ENCODE results near the gene IRX1. TPM values are rescaled to one million over a fixed set of nuclear protein-coding genes. Genes with fewer than 3 reads are reported as not detected.

IRX1 gene
- total and polyA plus RNA-seq, 2 of the 8 experiments (the other 6 are each of a cell fraction or from before 2014, with no cell fraction given) = 2.6 to 3.9 TPM

DNA sequence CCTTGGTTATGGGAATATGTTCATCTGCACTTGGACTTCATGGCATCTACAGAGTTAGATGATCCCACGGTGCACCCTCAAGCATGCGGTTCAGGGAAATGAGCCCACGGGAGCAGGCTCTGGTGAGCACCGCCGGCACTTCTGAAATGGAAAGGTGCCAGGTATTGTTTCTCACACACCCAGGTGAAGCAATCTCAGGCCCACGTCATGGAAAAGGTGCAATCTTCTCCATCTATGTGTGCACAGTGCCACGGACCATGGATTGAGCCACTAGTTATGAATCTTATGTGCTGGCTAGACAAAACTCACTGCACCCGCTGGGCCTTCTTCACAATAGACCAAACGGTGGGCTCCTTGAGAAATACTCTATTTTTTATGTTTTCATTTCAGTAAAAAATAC, 27.3 kb downstream of the IRX1 start:
- WGBS, 2 experiments (ENCODE audit: extremely low coverage in 1 of 2, insufficient coverage in 1 of 2, insufficient read length in 1 of 2, insufficient replicate concordance in 2 of 2, low coverage in 1 of 2, low lambda C conversion rate in 2 of 2, missing lambda C conversion rate in 1 of 2) = 89% methylated on average over 9 of the region's 9 CpGs; no CpG with 5 or more reads in 1 of the 2 experiments
- no peak overlapping the region for H2BK5ac ChIP-seq (ENCODE audit: low read depth, low read length)
- H2BK20ac ChIP-seq (ENCODE audit: low read length) = no peak overlapping the region
- H2BK120ac ChIP-seq (replicated peaks; ENCODE audit: low read depth, low read length) = no peak overlapping the region
- H4K5ac ChIP-seq (ENCODE audit: insufficient read length, low read depth, low read length) = no peak overlapping the region
- no peaks in the 10 kb centered on the region for H3K79me1 ChIP-seq (ENCODE audit: low read depth, low read length)
- no peak overlapping the region for H3K18ac ChIP-seq (ENCODE audit: extremely low read depth, low read length)
- H3K23ac ChIP-seq (ENCODE audit: insufficient read length) = no peak overlapping the region
- FAIRE-seq = no peak
- no peak overlapping the region for H4K8ac ChIP-seq (ENCODE audit: extremely low read depth, insufficient read depth, low read length)
- H3K27me3 ChIP-seq (replicated peaks in 1 of 4; ENCODE audit: control insufficient read depth in 3 of 4, extremely low read depth in 1 of 4, insufficient read depth in 3 of 4, low read length in 3 of 4) = no peaks in the 10 kb centered on the region
- no peak overlapping the region for H2BK15ac ChIP-seq (ENCODE audit: low read length)
- H3K4me3 ChIP-seq (ENCODE audit: extremely low read depth in 1 of 4, insufficient read depth in 2 of 4, low read depth in 3 of 4, low read length in 4 of 4) = no peak overlapping the region
- no peak overlapping the region for H2AFZ ChIP-seq (ENCODE audit: low read length)
- no peaks in the 10 kb centered on the region for H3K4me1 ChIP-seq (replicated peaks in 1 of 4; ENCODE audit: control insufficient read depth in 3 of 4, insufficient read depth in 4 of 4, low read length in 3 of 4)
- H4K20me1 ChIP-seq (replicated peaks in 1 of 2; ENCODE audit: control insufficient read depth in 1 of 2, insufficient read depth in 2 of 2, low read length in 2 of 2) = no peaks in the 10 kb centered on the region
- H2BK12ac ChIP-seq (ENCODE audit: low read depth, low read length) = no peak overlapping the region
- no peak overlapping the region for H3K56ac ChIP-seq (replicated peaks; ENCODE audit: insufficient read length, low read depth, low read length)
- no peak overlapping the region for H3K14ac ChIP-seq (ENCODE audit: insufficient read length)
- no peak overlapping the region for H3K27ac ChIP-seq (ENCODE audit: low read depth, low read length)
- H3K9ac ChIP-seq (replicated peaks in 1 of 4; ENCODE audit: extremely low read depth in 1 of 4, low read depth in 3 of 4, low read length in 3 of 4) = no peak overlapping the region
- H3K79me2 ChIP-seq (ENCODE audit: control insufficient read depth in 1 of 2, insufficient read depth in 2 of 2, low read length in 2 of 2) = no peaks in the 10 kb centered on the region
- no peak overlapping the region for H2AK5ac ChIP-seq (ENCODE audit: low read depth, low read length)
- H3K4ac ChIP-seq (replicated peaks; ENCODE audit: insufficient read length, low read depth, low read length) = no peak overlapping the region
- H3K36me3 ChIP-seq (ENCODE audit: control insufficient read depth in 2 of 4, insufficient read depth in 4 of 4, low read length in 3 of 4) = no peaks in the 10 kb centered on the region
- DNase-seq (ENCODE audit: low read depth in 1 of 2, low spot score in 2 of 2) = no peak
- ChIA-PET POLR2A (ENCODE audit: partially characterized antibody) (no interaction called here), CTCF (ENCODE audit: partially characterized antibody) (no interaction called here)
- H3K9me3 ChIP-seq (ENCODE audit: insufficient read depth in 2 of 2, low read depth in 1 of 2, low read length in 1 of 2) = no peaks in the 10 kb centered on the region
- H3K23me2 ChIP-seq (ENCODE audit: low read depth, low read length) = no peaks in the 10 kb centered on the region
- H3K4me2 ChIP-seq (ENCODE audit: insufficient read depth in 1 of 2, low read depth in 2 of 2, low read length in 2 of 2) = no peak overlapping the region
- no peak overlapping the region for H4K91ac ChIP-seq (replicated peaks; ENCODE audit: insufficient read length, low read length)
- TF ChIP-seq EZH2 (IDR thresholded peaks at IDR 0.05; ENCODE audit: low read depth, low read length, severe bottlenecking) (no peak), CBX5 (IDR thresholded peaks at IDR 0.05; ENCODE audit: low read depth, low read length) (no peak), BRCA1 (IDR thresholded peaks at IDR 0.05; ENCODE audit: low read depth, low read length) (no peak), KDM1A (IDR thresholded peaks at IDR 0.05; ENCODE audit: borderline replicate concordance, low read length) (no peak), HDAC2 (IDR thresholded peaks at IDR 0.05; ENCODE audit: borderline replicate concordance in 1 of 2, low read depth in 2 of 2, low read length in 2 of 2) (no peak), CHD2 (IDR thresholded peaks at IDR 0.05; ENCODE audit: low read length) (no peak), NANOG (IDR thresholded peaks at IDR 0.05; ENCODE audit: insufficient read depth, low read depth, low read length, poor library complexity, severe bottlenecking) (no peak), CREB1 (IDR thresholded peaks at IDR 0.05) (no peak), GTF2F1 (IDR thresholded peaks at IDR 0.05; ENCODE audit: borderline replicate concordance, low read depth, low read length) (no peak), YY1 (IDR thresholded peaks at IDR 0.05; ENCODE audit: low read depth, low read length) (no peak)
- TF ChIP-seq, protein P1, sequence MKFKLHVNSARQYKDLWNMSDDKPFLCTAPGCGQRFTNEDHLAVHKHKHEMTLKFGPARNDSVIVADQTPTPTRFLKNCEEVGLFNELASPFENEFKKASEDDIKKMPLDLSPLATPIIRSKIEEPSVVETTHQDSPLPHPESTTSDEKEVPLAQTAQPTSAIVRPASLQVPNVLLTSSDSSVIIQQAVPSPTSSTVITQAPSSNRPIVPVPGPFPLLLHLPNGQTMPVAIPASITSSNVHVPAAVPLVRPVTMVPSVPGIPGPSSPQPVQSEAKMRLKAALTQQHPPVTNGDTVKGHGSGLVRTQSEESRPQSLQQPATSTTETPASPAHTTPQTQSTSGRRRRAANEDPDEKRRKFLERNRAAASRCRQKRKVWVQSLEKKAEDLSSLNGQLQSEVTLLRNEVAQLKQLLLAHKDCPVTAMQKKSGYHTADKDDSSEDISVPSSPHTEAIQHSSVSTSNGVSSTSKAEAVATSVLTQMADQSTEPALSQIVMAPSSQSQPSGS (IDR thresholded peaks at IDR 0.05; ENCODE audit: low read length) = no peak
- TF ChIP-seq, protein P2, sequence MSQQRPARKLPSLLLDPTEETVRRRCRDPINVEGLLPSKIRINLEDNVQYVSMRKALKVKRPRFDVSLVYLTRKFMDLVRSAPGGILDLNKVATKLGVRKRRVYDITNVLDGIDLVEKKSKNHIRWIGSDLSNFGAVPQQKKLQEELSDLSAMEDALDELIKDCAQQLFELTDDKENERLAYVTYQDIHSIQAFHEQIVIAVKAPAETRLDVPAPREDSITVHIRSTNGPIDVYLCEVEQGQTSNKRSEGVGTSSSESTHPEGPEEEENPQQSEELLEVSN (IDR thresholded peaks at IDR 0.05) = no peak
